ENCODE results near the gene SUCLG1.
"Not testable (repeated sequence)": the region's sequence is repeated elsewhere in the genome, so short reads cannot be mapped to it uniquely, and the experiment has no call there.

Gene SUCLG1

DNA sequence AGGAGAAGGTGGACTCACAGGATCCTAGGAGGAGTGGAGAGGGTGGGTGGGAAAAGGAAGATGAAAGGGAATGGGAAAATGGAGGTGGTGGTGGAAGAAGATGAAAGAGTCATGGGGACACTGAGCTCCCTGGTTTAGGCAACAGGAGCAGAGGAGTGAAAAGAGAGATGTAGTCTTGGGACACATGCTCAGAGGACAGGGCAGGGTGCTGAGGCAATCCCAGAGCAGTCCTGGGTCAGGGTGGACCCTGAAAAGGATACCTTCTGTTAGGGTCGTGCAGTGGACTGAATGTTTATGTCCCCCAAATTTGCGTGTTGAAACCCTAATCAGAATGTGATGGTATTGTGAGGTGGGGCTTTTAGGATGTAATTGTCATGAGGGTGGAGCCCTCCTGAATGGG is 37.9 kb downstream of the SUCLG1 start:
- DNase-seq (ENCODE audit: low read depth), result no peak

DNA sequence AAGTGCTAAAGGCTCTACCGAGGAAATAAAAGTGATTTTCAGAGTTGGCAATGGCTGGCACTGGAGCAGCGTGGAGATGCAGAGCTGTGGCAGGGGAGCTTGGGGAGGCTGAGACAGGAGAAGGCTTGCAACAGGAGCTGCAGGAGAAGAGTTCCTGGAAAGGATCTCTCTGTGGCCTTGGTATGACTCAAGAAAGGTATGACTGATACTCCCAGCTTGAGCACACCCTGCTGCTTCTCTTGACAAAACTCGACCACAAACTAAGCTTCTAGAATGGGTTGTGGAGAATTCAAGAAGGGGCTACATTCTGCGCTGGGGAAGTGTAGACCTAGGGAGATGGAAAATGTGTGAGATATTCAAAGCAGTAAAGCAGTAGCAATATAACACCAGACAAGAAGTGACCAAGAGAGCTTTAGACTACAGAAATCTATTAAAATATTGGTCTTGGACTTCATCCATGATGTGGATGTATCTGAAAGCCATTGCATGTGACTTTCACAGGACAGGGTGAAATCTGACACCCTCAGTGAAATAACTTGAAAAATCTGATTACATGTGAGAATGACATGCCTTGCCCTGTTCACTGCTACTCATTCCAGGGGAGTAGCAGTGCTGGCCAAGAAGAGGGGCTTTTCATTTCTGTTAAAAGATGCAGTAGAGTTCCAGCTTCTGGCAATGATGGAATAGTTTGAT is 41.5 kb downstream of the SUCLG1 start:
- no peak for DNase-seq (ENCODE audit: low read depth)

DNA sequence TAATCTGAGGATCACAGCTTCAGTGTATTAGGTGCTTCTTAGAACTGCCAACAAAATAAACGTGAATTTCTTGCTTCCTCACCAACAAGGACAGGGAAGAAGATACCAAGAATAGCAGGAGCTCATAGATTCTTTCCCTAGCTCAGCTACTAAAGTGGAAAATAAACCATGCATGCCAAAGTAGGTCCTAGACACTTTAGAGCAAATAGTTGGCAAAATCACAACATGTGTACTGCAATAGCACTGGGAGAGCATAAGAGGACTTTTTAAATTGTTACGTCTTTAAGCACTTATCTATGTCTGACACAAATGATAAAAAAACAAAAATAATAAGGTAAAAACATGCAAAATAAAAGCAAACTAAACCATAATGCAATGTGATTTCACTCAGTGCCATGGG is 49.5 kb downstream of the SUCLG1 start:
- no peak for DNase-seq (ENCODE audit: low read depth)

DNA sequence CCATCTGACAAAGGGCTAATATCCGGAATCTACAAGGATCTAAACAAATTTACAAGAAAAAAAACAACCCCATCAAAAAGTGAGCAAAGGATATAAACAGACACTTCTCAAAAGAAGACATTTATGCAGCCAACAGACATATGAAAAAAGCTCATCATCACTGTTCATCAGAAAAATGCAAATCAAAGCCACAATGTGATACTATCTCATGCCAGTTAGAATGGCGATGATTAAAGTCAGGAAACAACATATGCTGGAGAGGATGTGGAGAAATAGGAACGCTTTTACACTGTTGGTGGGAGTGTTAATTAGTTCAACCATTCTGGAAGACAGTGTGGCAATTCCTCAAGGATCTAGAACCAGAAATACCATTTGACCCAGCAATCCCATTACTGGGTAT is 57.0 kb downstream of the SUCLG1 start:
- DNase-seq (ENCODE audit: low read depth), result not testable (repeated sequence)

DNA sequence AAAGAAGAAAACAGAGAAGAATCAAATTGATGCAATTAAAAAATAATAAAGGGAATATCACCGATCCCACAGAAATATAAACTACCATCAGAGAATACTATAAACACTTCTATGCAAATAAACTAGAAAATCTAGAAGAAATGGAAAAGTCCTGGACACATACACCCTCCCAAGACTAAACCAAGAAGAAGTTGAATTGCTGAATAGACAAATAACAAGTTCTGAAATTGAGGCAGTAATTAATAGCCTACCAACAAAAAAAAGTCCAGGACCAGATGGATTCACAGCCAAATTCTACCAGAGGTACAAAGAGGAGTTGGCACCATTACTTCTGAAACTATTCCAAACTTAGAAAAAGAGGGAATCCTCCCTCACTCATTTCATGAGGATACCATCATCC is 59.2 kb downstream of the SUCLG1 start:
- not testable (repeated sequence) for DNase-seq (ENCODE audit: low read depth)

DNA sequence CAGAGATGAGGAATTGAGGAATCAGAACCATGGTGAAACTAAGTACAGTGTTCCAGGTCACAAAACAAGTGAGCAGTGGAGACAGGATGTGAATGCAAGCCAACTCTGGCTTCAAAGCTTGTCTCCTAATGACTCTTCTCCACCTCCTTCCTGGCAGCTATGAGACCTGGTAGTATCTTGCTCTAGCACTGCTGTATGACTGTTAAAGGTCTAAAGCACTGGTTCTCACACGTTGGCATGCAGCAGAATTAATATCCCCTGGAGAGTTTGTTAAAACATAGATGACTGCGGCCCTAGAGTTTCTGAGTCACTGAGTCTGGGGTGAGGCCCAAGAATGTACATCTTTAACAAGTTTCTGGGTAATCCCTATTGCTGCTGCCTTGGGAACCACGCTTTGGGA is 63.3 kb downstream of the SUCLG1 start:
- DNase-seq (ENCODE audit: low read depth), result no peak

DNA sequence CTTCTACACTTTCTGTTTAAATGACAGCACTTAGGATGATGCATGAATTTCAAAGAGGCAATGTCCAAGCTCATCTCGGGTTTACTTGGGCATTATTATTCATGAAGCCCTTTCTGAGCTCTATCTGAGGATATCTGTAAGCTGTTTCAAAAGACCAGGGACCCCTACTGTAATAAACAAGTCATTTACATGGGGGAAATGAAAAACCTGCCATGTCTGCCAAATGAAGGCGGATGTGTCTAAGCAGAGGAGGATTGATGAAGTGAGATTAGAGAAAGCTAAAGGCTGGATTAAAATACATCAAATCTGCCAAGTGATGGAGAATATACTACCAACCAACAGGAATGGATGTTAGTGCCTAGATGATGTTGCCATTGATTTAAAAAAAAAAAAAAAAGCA is 64.5 kb downstream of the SUCLG1 start:
- no peak for DNase-seq (ENCODE audit: low read depth)

DNA sequence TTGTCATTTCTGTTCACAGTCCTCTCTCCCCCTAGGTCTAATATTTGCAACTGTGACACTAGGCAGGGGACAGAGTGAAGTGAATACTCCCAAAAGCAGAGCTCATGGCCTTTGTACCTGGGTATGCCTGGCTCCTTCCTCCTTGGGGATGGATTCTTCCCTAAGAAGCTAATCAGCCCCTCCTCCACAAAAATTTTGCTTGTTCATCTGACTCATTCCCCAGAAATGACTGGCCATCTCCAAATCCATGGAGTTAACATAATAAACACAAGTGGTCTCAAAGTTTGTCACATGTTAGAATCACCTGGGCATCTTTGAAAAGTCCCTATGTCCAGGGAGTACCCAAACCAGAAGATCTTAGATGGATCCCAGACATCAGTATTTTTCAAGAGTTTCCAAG is 65.3 kb downstream of the SUCLG1 start:
- no peak for DNase-seq (ENCODE audit: low read depth)

DNA sequence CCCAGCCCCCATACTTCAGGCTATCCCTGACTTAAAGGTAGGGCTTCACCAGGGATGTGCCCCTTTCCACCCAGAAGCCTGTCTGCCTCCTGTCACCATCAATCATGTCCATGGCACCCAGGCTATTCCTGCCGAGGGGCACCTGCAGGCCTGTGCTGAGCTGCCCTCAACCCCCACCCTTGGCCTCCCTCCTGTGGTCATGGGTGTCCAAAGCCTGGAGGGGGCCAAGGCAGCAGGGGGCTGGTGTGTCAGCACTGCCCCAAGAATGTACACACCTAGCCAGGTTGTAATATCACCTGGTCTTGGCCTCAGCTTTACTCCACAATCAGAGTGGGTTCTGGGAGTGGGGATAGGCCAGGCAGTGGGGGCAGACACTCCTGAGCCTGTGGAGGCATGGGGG is 69.3 kb downstream of the SUCLG1 start:
- DNase-seq (ENCODE audit: low read depth), result no peak

DNA sequence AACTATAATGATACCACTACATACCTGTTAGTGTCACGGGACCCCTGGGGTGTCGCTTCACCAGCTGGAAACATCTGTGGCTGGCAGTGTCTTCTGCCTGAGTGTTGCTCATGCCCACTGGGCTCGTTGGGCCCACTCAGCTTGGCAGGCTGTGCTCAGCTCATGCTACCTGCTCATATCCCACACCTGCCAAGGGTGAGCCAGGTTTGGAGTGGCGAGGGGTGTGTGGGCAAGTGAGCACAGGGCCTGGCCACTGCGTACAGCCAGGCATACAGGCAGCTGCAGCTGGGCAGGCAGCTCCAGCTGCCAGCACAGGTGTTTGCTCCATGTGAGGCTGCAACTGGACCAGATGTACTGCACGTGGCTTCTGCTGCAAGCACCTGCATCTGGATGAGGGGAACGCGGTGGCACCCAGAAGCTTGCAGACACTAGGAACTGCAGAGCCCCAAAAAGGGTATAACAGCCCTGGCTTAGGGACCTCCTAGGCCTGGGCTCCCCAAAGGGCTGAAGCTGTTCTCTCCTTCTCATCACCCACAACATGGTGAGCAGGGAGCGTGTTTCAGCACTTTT is 70.1 kb downstream of the SUCLG1 start:
- DNase-seq (ENCODE audit: low read depth), result no peak

DNA sequence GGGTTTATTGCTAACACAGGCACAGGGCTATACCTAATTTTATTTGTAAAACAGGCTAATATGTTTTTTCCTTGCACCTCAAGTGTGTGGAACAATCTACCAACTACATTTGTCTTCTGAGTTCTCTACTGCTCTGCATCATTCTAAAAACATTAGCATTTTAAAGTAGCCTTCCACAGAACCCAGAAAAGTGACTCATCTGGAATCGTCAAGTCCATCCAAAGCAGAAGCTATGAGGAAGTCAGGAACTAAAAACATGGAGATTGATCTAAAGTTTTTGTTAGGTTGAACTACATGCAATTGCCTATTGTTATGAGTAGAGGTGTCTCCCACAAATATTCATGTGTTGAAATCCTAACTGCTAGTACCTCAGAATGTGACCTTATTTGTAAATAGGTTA is 70.9 kb downstream of the SUCLG1 start:
- DNase-seq (ENCODE audit: low read depth), result no peak

DNA sequence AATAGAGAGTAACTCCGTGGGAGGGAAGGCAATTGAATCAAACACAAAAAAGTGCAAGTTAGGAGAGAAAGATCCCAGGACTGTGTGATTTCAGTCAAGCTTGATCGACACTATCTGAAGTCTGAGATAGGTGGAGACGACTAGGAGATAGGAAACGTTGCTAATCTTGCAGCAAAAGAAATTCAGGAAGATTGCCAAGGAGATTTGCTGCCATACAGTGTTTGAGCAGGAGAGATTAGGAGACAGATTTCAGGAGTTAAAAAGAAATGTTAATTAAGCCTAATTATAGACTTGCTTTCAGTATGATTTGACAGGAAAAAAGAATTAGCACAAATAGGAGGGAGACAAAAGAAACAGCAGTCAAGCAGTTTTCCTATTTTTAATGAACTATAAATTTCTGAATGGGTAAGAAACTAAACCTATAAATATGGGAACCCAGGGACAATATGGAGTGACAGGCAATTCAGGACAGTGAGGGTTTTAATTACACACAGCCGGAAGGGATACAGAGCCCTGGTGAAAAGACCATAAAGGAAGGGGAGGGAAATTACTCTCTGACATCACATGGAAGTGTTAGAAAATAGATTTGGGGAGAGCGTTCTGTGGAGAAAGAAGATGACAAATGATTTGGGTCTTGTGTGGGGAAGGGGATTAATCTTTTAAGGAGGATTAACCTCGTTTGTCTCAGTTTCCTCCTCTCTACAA is 72.6 kb downstream of the SUCLG1 start:
- DNase-seq (ENCODE audit: low read depth), result no peak

DNA sequence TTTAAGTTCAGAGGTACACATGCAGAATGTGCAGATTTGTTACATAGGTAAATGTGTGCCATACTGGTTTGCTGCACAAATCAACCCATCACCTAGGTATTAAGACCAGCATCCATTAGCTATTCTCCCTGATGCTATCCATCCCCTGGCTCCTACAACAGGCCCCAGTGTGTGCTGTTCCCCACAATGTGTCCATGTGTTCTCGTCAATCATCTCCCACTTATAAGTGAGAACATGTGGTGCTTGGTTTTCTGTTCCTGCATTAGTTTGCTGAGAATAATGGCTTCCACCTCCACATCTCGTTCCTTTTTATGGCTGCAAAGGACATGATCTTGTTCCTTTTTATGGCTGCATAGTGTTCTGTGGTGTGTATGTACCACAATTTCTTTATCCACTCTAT is 75.8 kb downstream of the SUCLG1 start:
- DNase-seq (ENCODE audit: low read depth), result no peak

DNA sequence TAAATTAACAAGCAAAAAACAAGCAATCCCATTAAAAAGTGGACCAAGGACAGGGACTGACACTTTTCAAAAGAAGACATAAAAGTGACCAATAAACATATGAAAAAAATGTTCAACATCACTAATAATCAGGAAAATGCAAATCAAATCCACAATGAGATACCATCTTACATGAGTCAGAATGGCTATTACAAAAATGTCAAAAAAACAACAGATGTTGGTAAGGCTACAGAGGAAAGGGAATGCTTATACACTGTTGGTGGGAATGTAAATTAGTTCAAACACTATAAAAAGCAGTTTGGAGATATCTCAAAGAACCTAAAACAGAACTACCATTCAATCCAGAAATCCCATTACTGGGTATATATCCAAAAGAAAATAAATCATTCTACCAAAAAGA is 78.2 kb downstream of the SUCLG1 start:
- no peak for DNase-seq (ENCODE audit: low read depth)

DNA sequence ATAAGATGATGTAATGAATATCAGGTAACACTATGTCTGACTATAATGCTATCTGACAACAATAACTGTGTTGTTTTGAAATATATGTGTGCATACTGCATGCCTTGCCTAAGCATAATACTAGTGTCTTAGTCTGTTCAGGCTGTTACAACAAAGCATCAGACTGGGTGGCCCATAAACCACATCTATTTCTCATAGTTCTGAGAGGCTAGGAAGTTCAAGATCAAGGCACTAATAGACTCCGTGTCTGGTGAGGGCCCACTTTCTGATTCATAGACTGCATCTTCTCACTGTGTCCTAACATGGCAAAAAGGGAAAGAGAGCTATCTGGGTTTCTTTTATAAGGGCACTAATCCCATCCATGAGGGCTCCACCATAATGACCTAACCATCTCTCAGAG is 80.1 kb downstream of the SUCLG1 start:
- no peak for DNase-seq (ENCODE audit: low read depth)

DNA sequence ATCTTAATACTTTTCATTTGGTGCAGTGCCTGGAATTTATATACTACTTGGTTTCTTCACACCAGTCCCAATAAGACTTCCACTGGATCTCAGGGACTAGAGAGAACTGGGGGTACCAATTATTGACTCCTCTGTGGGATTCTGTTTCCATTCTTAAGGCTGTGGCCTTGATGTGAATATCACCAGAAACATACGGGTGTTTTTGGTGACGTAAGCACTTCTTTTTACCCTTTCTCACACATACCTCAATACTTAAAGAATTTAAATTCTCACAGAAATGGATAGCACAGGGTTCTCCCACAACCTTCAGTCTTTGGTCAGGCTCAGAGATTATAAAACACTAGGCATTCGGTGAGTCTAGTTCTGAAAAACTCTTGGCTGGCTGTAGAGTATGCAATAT is 84.1 kb downstream of the SUCLG1 start:
- no peak for DNase-seq (ENCODE audit: low read depth)

DNA sequence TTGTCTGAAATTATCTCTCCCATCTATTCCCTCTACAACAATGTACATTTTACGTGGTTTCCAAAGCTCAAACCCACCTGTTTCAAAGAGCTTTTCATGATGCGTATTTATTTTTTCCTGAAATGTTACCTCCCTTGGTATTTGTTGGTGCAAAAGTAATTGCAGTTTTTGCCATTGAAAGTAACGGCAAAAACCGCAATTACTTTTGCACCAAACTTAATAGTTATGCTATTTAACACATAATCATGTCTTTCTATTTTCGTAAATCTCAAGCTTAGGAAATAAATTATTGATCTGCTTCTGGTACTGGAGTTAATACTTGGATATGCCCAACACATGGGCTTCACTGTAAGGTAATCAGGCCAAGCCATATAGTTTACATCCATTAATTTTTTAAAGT is 85.2 kb downstream of the SUCLG1 start:
- DNase-seq (ENCODE audit: low read depth), result no peak

Measured in stimulated activated CD8-positive, alpha-beta memory T cell treated with anti-CD3 and anti-CD28 coated beads, Interleukin-12 subunit alpha, Interleukin-12 subunit beta, amount 100 ng/mL, for 4 hours (primary cell).